GM18520 (cell line): Measurements from ENCODE around the gene CLEC3B.
"Not testable (repeated sequence)": the region's sequence is repeated elsewhere in the genome, so short reads cannot be mapped to it uniquely, and the experiment has no call there.

Source experiments
- ATAC-seq: cut with Tn5 transposase; IDR thresholded peaks from one replicate; pipeline ENCODE4 v1.9.1; 2021; ENCODE audit not compliant: unreplicated experiment

The CLEC3B gene

DNA sequence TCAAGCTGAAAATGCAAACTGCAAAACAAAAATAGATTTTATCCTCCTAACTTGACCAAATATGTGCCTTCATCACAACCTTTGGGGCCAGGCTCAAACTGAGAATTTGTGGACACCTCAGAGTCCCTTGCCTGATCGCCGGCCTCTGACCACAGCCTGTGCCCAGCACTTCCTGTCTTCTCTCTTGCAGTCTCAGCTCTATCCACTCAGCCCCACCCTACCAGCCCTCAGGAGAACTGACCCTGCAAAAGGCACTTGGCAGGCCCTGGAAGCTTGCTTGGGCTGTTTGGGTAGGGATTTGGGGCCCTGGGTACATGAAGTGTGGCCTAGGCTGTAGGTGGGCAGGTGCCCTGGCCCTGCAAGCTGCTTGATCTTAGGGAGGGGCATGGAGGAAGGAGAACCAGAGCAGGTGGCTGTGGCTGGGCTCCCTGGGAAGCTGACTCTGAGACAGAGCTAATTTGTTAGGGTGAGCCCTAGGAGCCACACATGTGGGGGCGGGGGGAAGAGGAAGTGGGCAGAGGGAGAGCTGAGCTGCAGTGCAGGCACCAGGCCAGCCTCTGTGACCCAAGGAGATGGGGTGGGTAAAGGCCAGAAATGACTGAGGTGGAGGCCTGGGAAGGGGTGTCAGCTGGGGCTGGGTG is 8.6 kb downstream of the CLEC3B start:
- ATAC-seq: no peak

DNA sequence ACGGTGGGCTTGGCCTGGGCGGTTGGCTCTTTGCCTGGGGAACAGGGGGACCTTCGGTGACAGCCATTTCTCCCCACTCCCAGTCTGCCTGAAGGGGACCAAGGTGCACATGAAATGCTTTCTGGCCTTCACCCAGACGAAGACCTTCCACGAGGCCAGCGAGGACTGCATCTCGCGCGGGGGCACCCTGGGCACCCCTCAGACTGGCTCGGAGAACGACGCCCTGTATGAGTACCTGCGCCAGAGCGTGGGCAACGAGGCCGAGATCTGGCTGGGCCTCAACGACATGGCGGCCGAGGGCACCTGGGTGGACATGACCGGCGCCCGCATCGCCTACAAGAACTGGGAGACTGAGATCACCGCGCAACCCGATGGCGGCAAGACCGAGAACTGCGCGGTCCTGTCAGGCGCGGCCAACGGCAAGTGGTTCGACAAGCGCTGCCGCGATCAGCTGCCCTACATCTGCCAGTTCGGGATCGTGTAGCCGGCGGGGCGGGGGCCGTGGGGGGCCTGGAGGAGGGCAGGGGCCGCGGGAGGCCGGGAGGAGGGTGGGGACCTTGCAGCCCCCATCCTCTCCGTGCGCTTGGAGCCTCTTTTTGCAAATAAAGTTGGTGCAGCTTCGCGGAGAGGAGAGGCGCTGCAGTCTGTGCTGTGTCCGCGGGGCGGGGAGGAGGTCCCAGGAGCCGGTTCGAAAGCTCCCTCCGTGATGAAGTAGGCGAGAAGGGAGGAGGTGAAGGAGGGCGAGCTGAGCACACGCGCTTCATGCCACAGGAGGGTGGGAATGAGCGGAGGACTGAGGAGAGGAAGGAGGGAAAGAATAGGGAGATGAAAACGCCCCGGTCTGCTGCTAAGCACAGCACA is 9.6 kb downstream of the CLEC3B start:
- no peak for ATAC-seq

DNA sequence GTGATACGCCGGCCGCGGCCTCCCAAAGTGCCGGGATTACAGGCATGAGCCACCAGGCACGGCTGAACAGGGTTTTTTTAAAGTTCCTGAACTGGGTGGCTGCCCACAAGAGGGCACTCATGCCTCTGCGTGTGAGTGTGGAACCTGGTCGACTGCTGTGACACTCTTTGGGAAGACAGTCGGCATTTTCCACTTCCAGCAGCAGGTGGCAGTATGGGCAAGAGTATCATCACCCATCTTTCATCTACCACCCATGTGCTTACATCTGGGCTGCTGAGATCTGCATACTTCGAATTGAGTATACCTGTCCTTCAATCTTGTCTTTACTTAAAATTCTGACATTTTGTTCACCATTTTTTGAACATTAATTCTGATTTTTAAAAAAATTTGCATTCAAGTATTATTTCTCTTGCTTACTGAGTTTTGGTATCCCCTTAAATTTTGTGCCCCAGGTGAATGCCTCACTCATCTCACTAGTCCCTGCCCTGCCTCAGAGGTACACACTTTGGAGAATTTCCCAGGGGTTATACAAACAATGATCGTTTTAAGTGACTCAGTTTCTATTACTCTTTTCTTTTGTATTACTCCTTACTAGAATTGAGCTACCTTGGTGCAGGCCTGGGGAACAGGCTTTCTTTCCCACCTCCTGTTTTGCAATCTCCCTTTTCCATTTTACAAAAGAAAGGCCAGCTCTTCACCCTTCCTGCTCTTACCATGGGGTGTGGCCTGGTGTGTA is 11.8 kb downstream of the CLEC3B start:
- ATAC-seq: peak; percentile 73

DNA sequence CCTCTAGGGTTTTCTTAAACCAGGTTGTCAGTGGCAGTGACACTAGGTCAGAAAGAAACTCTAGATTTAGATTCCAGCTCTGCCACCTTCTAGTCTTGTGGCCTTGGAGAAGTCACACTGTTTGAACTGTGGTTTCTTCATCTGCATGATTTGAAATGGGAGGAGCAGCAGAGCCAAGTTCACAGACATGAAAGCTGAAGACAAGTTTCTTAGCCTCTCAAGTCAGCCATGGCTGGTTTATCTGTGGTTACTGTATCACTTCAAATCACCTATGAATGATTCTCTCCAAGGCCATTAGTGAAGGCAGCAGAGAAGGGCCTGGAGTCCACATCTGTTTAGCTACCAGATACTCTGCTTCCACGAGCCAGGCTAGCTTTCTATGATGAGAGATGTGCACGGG is 15.6 kb downstream of the CLEC3B start:
- no peak for ATAC-seq

DNA sequence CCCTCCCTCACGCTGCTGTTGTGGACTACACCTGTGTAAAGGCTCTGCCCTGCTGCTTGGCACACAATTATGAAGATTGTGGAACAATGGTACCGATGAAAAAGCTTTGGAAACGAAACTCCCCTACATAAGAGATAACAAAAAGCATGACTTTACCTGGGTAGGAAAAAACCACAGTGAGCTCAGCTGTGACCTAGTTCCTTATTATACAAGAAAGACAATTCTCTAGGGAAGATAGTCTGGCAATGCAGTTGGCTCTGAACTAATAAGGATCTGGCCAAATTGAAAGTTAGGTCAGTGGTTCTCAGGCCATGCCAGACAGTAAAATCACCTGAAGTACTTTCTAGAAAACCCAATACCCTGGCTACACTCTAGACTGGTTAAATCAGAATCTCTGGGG is 16.1 kb downstream of the CLEC3B start:
- no peak for ATAC-seq

DNA sequence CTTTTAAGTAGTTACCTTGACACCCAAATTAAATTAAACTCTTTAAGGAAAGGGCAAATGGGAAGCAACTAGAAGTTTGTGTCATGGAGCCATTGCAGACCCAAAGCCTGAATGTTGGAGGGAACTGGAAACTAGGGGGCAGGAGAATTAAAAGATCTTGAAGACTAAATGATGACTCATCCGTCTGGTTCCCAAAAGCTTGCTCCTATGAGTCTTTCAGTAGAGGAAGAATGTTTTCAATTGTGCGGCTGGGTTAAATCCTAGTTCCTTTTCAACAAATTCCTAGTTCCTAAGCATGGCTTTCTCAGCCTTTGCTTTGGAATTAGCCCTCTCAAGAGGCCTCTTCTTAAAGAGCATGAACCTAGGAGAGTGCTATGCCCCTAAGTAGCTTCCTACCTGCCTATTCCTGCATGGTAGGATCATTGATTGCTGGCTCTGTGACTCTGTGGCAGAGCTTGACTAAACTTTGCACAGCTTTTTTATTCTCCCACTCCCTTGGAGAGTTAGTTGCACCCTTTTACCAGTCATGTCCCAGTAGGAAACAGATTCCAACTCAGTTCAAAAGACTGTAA is 17.7 kb downstream of the CLEC3B start:
- ATAC-seq: no peak

DNA sequence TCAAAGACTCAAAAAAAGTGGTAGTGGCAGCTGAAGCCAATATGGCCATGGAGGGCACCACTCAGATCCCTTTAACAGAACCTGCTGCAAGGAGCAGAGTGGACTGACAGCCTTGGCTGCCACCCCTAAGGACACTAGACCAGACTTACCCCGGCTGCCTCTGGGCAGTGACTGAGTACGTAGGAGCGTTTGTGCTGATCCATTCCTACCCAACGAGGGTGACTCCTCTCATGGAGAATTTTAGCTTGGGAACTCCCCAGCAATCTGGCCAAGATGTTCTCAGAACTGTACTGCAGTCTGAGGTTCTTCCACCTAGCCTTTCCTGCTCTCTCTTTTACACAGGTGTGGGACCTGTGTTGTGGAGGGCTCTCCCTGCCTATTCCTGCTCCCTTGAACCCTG is 22.1 kb downstream of the CLEC3B start:
- ATAC-seq: no peak

DNA sequence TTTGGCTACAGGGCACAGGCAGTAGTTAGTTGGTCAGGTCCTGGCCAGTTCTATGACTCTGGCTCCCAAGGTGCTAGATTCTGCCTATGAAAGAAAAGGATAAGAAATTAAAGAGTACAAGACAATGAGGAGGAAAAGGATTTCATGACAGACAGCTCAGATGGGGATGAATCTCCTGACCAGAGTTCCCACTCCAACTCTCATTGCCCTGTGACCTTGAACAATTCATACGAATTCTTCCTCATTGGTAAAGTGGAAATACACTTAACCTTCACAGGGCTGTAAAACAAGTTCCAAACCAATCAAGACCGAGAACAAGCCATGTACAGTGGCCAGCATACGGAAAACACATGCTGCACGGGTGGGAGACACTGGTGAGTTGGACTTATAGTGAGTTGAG is 23.7 kb downstream of the CLEC3B start:
- no peak for ATAC-seq

DNA sequence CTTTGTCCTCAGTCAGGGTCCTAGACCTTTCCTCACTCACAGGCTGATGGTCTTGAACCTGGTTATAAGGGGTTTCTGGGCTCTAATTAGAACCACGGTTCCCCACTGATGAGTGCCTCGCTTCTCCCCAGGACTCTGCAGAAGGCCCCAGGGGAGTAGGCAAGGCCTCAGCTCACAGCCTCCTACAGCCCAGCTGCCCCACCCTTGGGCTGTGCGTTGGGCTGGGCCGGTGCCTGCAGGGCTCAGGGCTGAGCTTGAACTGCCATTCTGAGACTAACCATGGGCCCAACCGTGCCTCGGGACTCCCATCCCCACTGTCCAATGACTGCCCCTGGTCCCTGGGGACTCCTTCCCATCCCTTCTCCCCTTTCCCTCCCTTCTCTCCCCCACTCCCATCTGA is 25.6 kb downstream of the CLEC3B start:
- ATAC-seq: no peak

DNA sequence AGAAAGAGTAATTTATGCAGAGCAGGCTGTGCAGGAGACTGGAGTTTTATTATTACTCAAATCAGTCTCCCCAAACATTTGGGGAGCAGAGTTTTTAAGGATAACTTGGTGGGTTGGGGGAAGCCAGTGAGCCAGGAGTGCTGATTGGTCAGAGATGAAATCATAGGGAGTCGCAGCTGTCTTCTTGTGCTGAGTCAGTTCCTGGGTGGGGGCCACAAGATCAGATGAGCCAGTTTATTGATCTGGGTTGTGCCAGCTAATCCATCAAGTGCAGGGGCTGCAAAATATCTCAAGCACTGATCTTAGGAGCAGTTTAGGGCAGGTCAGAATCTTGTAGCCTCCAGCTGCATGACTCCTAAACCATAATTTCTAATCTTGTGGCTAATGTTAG is 27.7 kb downstream of the CLEC3B start:
- not testable (repeated sequence) for ATAC-seq

DNA sequence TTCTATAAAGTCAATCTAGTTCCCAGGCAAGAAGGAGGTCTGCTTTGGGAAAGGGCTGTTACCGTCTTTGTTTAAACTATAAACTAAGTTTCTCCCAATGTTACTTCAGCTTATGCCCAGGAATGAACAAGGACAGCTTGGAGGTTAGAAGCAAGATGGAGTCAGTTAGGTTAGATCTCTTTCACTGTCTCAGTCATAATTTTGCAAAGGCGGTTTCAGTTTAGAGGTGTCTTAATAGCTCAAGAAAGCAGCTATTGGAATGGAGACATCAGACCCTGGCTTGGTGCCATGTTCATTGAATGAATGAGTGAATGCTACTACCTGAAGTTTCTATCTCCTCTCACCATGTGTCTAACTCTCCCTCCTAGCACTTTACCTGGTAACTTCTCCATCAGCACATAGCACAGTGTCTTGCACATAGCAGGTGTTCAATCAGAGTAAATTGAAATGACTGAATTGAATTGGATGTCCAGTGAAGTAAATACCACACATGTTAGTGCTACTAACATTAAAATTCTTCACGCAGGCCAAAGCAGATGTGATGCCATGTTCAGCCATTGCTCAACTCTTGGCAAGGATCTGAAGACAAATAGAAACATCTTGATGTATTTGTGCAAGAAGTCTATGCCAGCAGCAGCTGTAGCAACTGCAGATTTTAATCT is 28.2 kb downstream of the CLEC3B start:
- no peak for ATAC-seq

DNA sequence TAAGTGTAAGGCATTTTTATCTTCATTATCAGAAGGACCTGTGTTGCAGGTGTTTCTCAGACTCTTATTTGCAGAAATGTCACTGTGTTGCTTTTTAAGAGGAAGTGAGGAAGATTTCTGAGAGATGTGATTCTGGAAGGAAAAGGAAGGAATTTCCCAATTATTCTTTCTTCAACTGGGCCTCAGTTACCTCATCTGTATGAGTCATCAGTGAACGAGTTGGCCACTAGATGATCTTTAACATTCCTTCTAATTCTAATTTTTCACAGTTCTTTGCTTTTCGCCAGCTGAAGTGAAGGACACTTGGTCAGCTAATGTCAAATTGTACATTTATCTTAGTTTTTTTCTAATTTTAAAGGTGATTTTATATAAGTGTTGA is 28.9 kb downstream of the CLEC3B start:
- ATAC-seq: no peak

DNA sequence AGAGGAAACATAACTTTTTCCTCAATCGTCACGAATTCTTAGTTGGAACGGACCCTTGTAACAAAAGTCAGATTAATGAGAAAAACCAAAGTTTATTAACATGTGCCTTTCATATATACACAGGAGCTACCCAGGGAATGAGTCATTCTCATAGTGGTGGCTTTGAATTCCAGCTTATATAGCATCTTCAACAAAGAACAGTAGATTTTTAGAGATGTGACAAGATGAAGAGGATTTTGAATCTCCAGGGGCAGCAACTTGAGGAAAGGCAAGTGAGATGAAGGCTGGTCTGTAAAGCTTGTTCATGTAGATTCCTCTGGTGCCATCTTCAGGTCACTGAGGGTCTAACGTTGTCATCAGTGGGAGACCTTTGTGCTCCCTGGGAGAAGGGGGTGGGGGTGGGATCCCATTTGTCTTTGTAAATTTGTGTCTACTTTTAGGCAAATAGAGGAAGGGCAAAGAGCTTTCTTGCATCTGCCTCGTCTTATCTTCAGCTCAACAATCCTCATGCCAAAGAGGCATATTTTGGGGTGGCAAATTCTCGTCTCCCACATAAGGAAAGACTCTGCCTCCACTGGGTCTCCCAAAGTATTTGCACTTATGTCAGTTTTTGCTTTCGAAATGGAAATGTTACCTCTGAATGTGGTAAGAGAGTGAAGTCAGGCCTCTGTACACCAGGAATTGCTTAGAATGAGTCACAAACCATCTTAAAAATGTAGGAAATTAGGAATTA is 29.5 kb downstream of the CLEC3B start:
- no peak for ATAC-seq

DNA sequence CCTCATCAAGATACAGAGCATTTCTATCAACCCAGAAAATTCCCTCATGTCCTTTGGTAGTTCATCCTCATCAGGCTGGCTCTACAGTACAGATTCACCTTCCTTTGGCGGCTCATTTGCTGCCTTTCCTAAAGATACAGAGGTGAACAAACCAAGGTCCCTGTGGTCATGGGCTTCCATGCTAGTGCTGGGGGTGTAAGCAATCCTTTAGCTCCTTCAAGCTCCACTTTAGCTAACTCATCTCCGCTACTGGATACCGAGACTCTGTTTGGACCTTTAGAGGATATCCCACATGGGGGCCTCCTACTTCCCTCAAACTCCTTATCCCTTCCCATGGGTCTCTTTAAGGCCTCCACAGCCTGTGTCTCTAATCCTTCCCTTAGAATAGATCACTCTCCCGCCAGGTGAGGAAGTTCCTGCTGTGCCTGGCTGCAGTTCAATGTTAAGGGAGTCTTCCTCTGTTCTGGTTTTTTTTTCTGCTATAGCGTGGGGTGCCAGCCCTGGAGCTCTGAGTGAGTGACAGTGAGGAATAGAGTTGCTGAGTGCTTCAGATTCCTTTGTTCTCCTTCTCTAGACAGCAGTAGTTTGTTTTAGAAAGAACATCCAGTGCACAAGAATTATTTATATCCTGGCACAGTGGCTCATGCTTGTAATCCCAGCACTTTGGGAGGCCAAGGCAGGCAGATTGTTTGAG is 30.7 kb downstream of the CLEC3B start:
- ATAC-seq: no peak

DNA sequence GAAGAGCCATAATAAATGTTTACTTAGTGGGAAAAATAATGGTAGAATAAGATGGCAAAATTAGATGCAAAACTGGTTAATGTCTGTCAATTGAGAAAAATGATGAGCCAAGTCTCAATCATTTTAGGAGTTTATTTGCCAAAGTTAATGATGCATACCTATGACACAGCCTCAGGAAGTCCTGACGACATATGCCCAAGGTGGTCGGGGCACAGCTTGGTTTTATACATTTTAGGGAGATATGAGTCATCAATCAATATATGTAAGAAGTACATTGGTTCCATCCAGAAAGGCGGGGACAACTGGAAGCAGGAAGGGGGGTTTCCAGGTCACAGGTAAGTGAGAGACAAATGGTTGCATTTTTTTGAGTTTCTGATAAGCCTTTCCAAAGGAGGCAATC is 31.5 kb downstream of the CLEC3B start:
- ATAC-seq: no peak

DNA sequence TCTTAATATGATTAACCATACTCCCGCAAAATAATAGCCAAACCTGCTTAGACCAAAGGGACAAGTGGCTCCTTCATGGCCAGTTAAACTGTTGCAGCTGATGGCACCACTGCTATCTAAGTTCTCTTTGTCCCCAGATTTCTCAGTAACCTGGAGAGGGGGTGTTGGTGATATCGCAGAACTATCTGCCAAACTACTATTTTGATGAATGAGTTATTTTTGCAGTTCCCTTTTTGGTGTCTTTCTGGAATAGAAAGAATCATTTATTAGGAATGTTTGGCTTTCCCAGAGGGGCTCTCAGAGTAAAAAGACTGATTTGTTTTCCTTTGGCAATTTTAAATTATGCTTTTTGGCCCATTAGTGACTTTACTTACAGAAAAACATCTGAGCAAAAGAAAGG is 33.0 kb downstream of the CLEC3B start:
- ATAC-seq: no peak

DNA sequence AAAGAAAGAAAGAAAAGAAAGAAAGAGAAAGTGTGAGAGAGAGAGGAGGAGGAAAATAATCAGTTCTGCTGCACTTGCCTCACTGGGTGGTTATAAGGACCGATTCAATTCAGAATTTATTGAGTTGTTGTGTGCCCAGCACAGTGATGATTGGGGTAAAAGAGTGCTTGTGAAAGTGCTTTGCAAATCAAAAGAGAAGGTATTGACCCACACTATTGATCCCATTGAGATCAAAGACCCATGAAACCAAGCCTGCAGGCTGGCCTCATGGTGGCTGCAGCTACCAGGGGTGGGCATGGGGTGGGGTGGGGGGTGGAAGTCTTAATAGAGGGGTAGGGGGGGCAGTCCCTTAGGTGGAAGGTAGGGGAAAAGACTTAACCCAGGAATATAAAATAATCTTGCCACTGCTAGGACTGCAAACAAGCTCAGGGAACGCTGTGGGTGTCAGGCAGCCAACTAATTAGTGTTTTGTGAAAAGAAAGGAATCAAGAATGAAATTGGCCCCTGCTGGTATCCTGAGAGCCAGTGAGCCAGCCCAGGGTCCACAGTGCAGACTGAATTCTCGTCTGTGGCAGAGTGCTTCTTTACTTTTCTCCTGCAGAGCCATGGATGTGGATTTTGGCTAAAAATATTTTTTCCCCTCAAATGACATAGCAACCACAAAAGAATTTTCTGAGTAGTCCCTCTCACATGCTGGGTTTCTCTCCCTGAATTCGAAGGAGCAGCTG is 34.2 kb downstream of the CLEC3B start:
- ATAC-seq: no peak

DNA sequence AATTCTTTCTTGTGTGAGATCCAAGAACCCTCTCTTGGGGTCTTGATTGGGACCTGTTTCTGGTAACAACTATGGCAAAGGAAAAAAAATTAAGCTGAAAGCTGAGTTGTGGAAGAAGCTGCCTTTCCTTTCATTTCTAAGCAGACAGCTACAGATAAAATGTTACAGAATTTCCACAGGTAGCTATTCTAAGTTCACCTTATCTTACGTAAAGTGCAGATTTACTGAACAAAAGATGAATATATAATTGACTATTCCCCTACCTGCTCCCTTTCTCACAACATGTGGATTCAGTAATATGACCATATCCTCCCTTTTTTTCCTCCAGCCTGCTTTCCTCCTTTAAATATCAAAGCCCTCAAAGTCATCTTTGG is 36.6 kb downstream of the CLEC3B start:
- ATAC-seq: no peak
